Loucy (cell line): ENCODE data around the gene PTH1R.

ENCODE experiments used
- H2AFZ ChIP-seq: fragments of 200-600 bp; sonication (generic); 2 replicates; pipeline ENCODE4 v1.6.0; 2016; ENCODE audit warnings: antibody characterized with exemption, mild to moderate bottlenecking, low read length, moderate library complexity
- H3F3A ChIP-seq: fragments of 200-600 bp; 2 replicates; pipeline ENCODE4 v1.6.0; 2016; ENCODE audit warnings: antibody characterized with exemption, low read depth, mild to moderate bottlenecking
- H3K27me3 ChIP-seq: fragments of 200-600 bp; sonication (generic); 2 replicates; pipeline ENCODE4 v1.6.1; 2014; ENCODE audit warnings: low read length, mild to moderate bottlenecking; ENCODE audit not compliant: insufficient read depth, poor library complexity, severe bottlenecking
- H3K36me3 ChIP-seq: fragments of 200-600 bp; sonication (generic); 2 replicates; pipeline ENCODE4 v1.6.1; 2016; ENCODE audit warnings: low read length; ENCODE audit not compliant: insufficient read depth
- H3K4me1 ChIP-seq: fragments of 200-600 bp; sonication (generic); 2 replicates; pipeline ENCODE4 v1.5.1; 2014; ENCODE audit warnings: low read length, mild to moderate bottlenecking; ENCODE audit not compliant: insufficient read depth, poor library complexity, severe bottlenecking
- H3K4me2 ChIP-seq: fragments of 200-600 bp; sonication (generic); 2 replicates; pipeline ENCODE4 v1.6.0; 2014; ENCODE audit warnings: antibody characterized with exemption, low read length, low read depth, mild to moderate bottlenecking; ENCODE audit not compliant: poor library complexity, severe bottlenecking
- H3K4me3 ChIP-seq: fragments of 200-600 bp; sonication (generic); 2 replicates; pipeline ENCODE4 v1.5.1; 2014; ENCODE audit warnings: low read length, mild to moderate bottlenecking, mixed read lengths; ENCODE audit not compliant: poor library complexity, severe bottlenecking
- H3K79me2 ChIP-seq: fragments of 200-600 bp; sonication (generic); 2 replicates; pipeline ENCODE4 v1.6.1; 2014; ENCODE audit warnings: low read length; ENCODE audit not compliant: insufficient read depth
- H3K9ac ChIP-seq: fragments of 200-600 bp; sonication (generic); 2 replicates; pipeline ENCODE4 v1.6.0; 2014; ENCODE audit warnings: mild to moderate bottlenecking, low read depth, low read length, moderate library complexity; ENCODE audit not compliant: poor library complexity, severe bottlenecking
- H3K9me2 ChIP-seq: fragments of 200-600 bp; sonication (generic); replicated peaks from 2 replicates; pipeline ENCODE4 v1.6.1; 2016; ENCODE audit warnings: low read depth, low read length, mixed read lengths
- H3K9me3 ChIP-seq: fragments of 200-600 bp; sonication (generic); 2 replicates; pipeline ENCODE4 v1.6.1; 2014; ENCODE audit warnings: mild to moderate bottlenecking, antibody characterized with exemption, low read length, low read depth; ENCODE audit not compliant: insufficient read depth
- H4K20me1 ChIP-seq: fragments of 200-600 bp; sonication (generic); 2 replicates; pipeline ENCODE4 v1.6.0; 2014; ENCODE audit warnings: antibody characterized with exemption, low read length, mild to moderate bottlenecking; ENCODE audit not compliant: insufficient read depth, poor library complexity, severe bottlenecking
- CTCF ChIP-seq: fragments of 200-600 bp; sonication (generic); conservative IDR thresholded peaks from 2 replicates; pipeline ENCODE4 v1.5.1; 2014; ENCODE audit warnings: mild to moderate bottlenecking, antibody characterized with exemption, low read length
- EZH2phosphoT487 ChIP-seq: fragments of 200-600 bp; IDR thresholded peaks from 2 replicates; pipeline ENCODE4 v1.6.1; 2018; ENCODE audit warnings: antibody characterized with exemption, mild to moderate bottlenecking, moderate library complexity, borderline replicate concordance

Gene PTH1R

DNA sequence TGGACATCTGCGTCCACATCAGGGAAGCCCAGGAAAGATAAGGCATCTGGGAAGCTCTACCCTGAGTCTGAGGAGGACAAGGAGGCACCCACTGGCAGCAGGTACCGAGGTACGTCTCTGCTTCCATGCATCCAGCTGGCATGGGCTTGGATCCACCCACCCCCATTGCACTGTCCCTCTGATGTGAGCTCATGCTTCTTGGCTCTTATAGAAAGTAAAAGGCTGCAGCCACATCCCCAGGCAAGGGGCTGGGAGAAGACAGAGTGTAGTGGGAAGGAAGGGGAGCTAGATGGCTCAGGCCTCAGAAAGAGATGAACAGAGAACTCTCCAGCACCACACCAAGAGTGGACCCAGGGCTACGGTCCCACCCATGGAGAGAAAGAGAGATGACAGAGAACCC lies 18.2 kb downstream of the PTH1R start:
- Histone ChIP-seq H2AFZ (no peak overlapping the region; the same call in 1 of the 2 replicates), H3K4me1 (no peaks in the 10 kb centered on the region), H3K4me2 (no peak overlapping the region), H3K9ac (no peak overlapping the region), H3K9me2 (no peaks in the 10 kb centered on the region), H3F3A (no peaks in the 10 kb centered on the region), H4K20me1 (no peaks in the 10 kb centered on the region), H3K79me2 (no peaks in the 10 kb centered on the region), H3K27me3 (no peaks in the 10 kb centered on the region), H3K9me3 (no peaks in the 10 kb centered on the region), H3K4me3 (no peak overlapping the region), H3K36me3 (no peaks in the 10 kb centered on the region)
- TF ChIP-seq EZH2phosphoT487 (no peak), CTCF (no peak)

DNA sequence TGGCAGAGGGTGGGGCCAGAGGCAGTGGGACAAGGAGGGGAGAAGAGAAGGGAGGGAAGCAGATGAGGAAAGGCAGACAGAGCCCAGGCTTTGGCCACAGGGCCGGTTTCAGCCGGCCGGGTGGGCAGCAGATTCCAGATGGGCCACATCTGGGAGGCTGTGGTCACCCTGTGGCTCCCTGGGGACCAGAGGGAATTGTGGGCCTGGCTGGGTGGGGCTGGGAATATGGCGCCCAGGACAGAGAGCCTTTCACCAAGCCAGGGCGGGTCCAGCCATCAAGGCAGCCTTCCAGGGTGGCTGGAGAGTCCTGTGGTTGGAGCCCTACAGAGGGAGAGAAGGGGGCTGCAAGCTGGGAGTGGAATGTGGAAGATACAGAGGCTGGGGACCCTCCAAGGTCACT lies 18.9 kb downstream of the PTH1R start:
- Histone ChIP-seq H3K36me3 (no peaks in the 10 kb centered on the region), H3K27me3 (no peaks in the 10 kb centered on the region), H2AFZ (no peak overlapping the region), H3K4me2 (no peak overlapping the region), H3F3A (no peaks in the 10 kb centered on the region), H3K79me2 (no peaks in the 10 kb centered on the region), H3K9me2 (no peaks in the 10 kb centered on the region), H3K9me3 (no peaks in the 10 kb centered on the region), H3K4me1 (no peaks in the 10 kb centered on the region), H3K4me3 (no peak overlapping the region), H4K20me1 (no peaks in the 10 kb centered on the region), H3K9ac (no peak overlapping the region)
- TF ChIP-seq CTCF (no peak), EZH2phosphoT487 (no peak)

- H3K4me2 ChIP-seq = no peak overlapping the region
- no peaks in the 10 kb centered on the region for H3K36me3 ChIP-seq
- no peaks in the 10 kb centered on the region for H3K9me2 ChIP-seq
- H3K4me1 ChIP-seq = no peaks in the 10 kb centered on the region
- H3K4me3 ChIP-seq = no peak overlapping the region
- H2AFZ ChIP-seq = no peak overlapping the region
- no peaks in the 10 kb centered on the region for H3K27me3 ChIP-seq
- H3K9ac ChIP-seq = no peak overlapping the region
- TF ChIP-seq EZH2phosphoT487 = no peak
- TF ChIP-seq CTCF = no peak
- H3K79me2 ChIP-seq = no peaks in the 10 kb centered on the region
- no peaks in the 10 kb centered on the region for H3F3A ChIP-seq
- H4K20me1 ChIP-seq = no peaks in the 10 kb centered on the region
- no peaks in the 10 kb centered on the region for H3K9me3 ChIP-seq
Observed at GRCh38 chr3:46897031-46897430, 19.5 kb downstream of the PTH1R start.
